CD4-positive, alpha-beta T cell (primary cell): ENCODE data around the gene INPP4B. TPM values are rescaled to one million over a fixed set of nuclear protein-coding genes. Genes with fewer than 3 reads are reported as not detected.

Experiments
- ATAC-seq: fragments of 200-7000 bp; cut with Tn5 transposase; one replicate; pipeline ENCODE4 v1.10.0; 2022; ENCODE audit warnings: mild to moderate bottlenecking; ENCODE audit not compliant: poor library complexity
- CTCF ChIA-PET: fragments of 350-600 bp; sonication (Branson Sonifier 250); formaldehyde crosslinking; loops from one replicate; lab custom pipeline; 2021; ENCODE audit warnings: antibody characterized with exemption, inconsistent platforms; lab: Charles Lee
- POLR2A ChIA-PET: fragments of 350-600 bp; sonication (Branson Sonifier 250); formaldehyde crosslinking; loops from one replicate; lab custom pipeline; 2021; ENCODE audit warnings: antibody characterized with exemption, inconsistent platforms; lab: Charles Lee
- DNase-seq, 14 experiments: peaks; one replicate each; pipeline ENCODE4 v3.0.0-alpha.2; 2013 to 2020; ENCODE audit warnings: mixed read lengths in 2 of 14
- H3K27ac ChIP-seq, 2 donors: one replicate each; pipeline versions ENCODE4 v1.5.1 to v1.7.0; 2013; ENCODE audit warnings: low read length in 2 of 2, low read depth in 1 of 2, mild to moderate bottlenecking in 1 of 2
- H3K27me3 ChIP-seq, 2 experiments: 1 replicate in 1 of 2; 2 replicates in 1 of 2; pipeline versions ENCODE4 v1.6.1 to v1.7.0; 2013; ENCODE audit warnings: low read length in 2 of 2, control low read depth in 1 of 2, mild to moderate bottlenecking in 1 of 2, moderate library complexity in 1 of 2; ENCODE audit not compliant: insufficient read depth in 2 of 2, control insufficient read depth in 1 of 2
- H3K36me3 ChIP-seq: one replicate; pipeline ENCODE4 v1.6.1; 2013; ENCODE audit warnings: low read length, control low read depth; ENCODE audit not compliant: insufficient read depth
- H3K4me1 ChIP-seq: one replicate; pipeline ENCODE4 v1.6.1; 2013; ENCODE audit warnings: low read length, control low read depth; ENCODE audit not compliant: insufficient read depth
- H3K4me3 ChIP-seq: one replicate; pipeline ENCODE4 v1.5.1; 2013; ENCODE audit warnings: mild to moderate bottlenecking, low read length, moderate library complexity
- H3K9me3 ChIP-seq, 2 experiments: 1 replicate in 1 of 2; 2 replicates in 1 of 2; pipeline versions ENCODE4 v1.6.1 to v1.7.0; 2013; ENCODE audit warnings: low read length in 2 of 2, mild to moderate bottlenecking in 2 of 2, control low read depth in 1 of 2, moderate library complexity in 1 of 2; ENCODE audit not compliant: control insufficient read depth in 1 of 2, insufficient read depth in 1 of 2
- H3K27ac Mint-ChIP-seq: one replicate; pipeline ENCODE4 v1.8.0; 2020; ENCODE audit warnings: mixed read lengths
- H3K27me3 Mint-ChIP-seq: one replicate; pipeline ENCODE4 v1.8.0; 2021; ENCODE audit warnings: mixed read lengths
- H3K36me3 Mint-ChIP-seq: one replicate; pipeline ENCODE4 v1.8.0; 2021; ENCODE audit warnings: low read depth, mixed read lengths
- H3K4me1 Mint-ChIP-seq: one replicate; pipeline ENCODE4 v1.8.0; 2021; ENCODE audit warnings: low read depth, mixed read lengths
- H3K4me3 Mint-ChIP-seq: one replicate; pipeline ENCODE4 v1.8.0; 2020; ENCODE audit warnings: mild to moderate bottlenecking, mixed read lengths
- H3K9me3 Mint-ChIP-seq: one replicate; pipeline ENCODE4 v1.8.0; 2020; ENCODE audit warnings: mixed read lengths
- intact Hi-C, 2 experiments: fragments of 100-400 bp; cut with DNase I in 1 of 2; cut with micrococcal nuclease in 1 of 2; formaldehyde crosslinking; loops; one replicate each; pipeline versions ENCODE4 v1.15.1 to v1.9.0; 2023 to 2025; cut with DNase I, micrococcal nuclease
- total RNA-seq, 174 experiments: library from RNA in 2 of 174; stranded (reverse) in 2 of 174; gene quantifications; one replicate each; pipeline ENCODE4 v1.2.3 and lab custom pipeline; 2021 to 2026
- TF ChIP-seq, protein P1 (sequence below): fragments of 200-600 bp; IDR thresholded peaks from one replicate; pipeline ENCODE4 v1.8.0; 2022; ENCODE audit warnings: antibody characterized with exemption, mild to moderate bottlenecking

INPP4B gene
- total RNA-seq, 2 experiments from 2014 or later, result 50.7 to 53.8 TPM

DNA sequence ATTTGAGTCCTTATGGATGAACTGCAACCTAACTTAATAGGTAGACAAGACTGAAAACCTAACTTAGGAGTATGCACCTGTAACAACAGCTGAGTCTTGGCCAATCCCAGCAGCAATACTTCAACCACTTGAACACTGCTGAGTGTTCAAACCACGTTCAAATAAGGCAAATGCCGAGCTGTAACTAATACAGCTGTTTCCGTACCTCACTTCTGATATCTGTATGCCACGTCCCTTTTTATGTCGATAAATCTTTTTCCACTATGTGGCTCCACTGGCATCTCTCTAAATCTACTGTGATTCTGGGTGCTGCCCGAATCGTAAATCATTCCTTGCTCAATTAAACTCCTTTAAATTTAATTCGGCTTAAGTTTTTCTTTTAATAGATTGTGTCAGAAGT lies 459.7 kb downstream of the INPP4B start:
- ATAC-seq, result peak; percentile 69
- Mint-ChIP-seq H3K36me3 (peaks cover 82% of the 10 kb centered on the region), H3K4me1 (peaks cover 85% of the 10 kb centered on the region), H3K4me3 (peak overlapping the region; percentile 76), H3K9me3 (no peaks in the 10 kb centered on the region), H3K27ac (peak overlapping the region; percentile 84), H3K27me3 (no peaks in the 10 kb centered on the region)
- Histone ChIP-seq H3K27ac (no peak overlapping the region), H3K36me3 (peaks cover 18% of the 10 kb centered on the region), H3K4me1 (peaks cover 23% of the 10 kb centered on the region), H3K27me3 (no peaks in the 10 kb centered on the region), H3K4me3 (peak overlapping the region; percentile 35), H3K9me3 (no peaks in the 10 kb centered on the region)
- DNase-seq, result peak in 1 of 14 experiments; percentile 44
- intact Hi-C loops, result loop anchor here in 1 of 2 experiments (2.0 kb wide), 1 partner anchor 14 kb away; no protein-coding TSS in a partner anchor
- POLR2A ChIA-PET, result interaction anchor here (0.7 to 4.0 kb wide), 10 partner anchors 8 to 181 kb away, joined by 3 to 31 read pairs (median 3); no protein-coding TSS in a partner anchor
- CTCF ChIA-PET, result interaction anchor here (0.7 to 1.4 kb wide), 4 partner anchors 12 to 46 kb away, joined by 3 to 4 read pairs (median 3); no protein-coding TSS in a partner anchor
- TF ChIP-seq, protein P1, sequence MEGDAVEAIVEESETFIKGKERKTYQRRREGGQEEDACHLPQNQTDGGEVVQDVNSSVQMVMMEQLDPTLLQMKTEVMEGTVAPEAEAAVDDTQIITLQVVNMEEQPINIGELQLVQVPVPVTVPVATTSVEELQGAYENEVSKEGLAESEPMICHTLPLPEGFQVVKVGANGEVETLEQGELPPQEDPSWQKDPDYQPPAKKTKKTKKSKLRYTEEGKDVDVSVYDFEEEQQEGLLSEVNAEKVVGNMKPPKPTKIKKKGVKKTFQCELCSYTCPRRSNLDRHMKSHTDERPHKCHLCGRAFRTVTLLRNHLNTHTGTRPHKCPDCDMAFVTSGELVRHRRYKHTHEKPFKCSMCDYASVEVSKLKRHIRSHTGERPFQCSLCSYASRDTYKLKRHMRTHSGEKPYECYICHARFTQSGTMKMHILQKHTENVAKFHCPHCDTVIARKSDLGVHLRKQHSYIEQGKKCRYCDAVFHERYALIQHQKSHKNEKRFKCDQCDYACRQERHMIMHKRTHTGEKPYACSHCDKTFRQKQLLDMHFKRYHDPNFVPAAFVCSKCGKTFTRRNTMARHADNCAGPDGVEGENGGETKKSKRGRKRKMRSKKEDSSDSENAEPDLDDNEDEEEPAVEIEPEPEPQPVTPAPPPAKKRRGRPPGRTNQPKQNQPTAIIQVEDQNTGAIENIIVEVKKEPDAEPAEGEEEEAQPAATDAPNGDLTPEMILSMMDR, result no peak

DNA sequence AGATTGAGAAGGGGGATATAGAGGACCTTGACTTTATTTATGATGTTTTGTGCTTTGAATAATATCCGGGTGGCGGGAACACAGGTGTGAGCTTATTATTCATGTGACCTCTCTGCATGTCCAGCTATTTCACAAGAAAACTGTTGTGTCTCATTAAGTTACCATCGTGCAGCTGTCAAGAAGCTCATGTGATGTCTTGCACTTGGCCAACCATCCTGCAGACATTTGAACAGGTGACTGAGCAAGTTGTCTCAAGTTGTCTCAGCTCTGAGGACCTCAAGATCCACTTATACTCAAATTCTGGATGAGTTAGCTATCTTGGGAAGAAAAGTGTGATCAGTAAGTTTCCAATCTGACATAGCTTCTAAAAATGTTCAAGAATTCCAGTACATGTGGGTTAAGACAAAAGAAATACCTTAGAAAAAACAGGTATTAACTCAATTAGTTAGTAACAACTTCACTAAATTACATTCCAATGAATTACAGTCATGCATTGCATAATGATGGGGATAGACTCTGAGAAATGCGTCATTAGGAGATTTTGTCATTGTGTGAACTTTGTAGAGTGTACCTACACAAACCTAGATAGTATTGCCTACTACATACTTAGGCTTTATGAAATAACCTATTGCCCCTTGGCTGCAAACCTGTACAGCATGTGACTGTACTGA lies 462.2 kb downstream of the INPP4B start:
- no peaks in the 10 kb centered on the region for H3K27me3 ChIP-seq
- intact Hi-C loops, result no loop called here
- ATAC-seq (no peak), DNase-seq (no peak)
- TF ChIP-seq, protein P1, result no peak
- no peaks in the 10 kb centered on the region for H3K9me3 ChIP-seq
- no peak overlapping the region for H3K4me3 ChIP-seq
- H3K4me1 ChIP-seq, result peaks cover 22% of the 10 kb centered on the region
- Mint-ChIP-seq H3K27ac (peak overlapping the region; percentile 61), H3K36me3 (peaks cover 77% of the 10 kb centered on the region), H3K9me3 (no peaks in the 10 kb centered on the region), H3K27me3 (no peaks in the 10 kb centered on the region), H3K4me1 (peaks cover 88% of the 10 kb centered on the region), H3K4me3 (peak overlapping the region; percentile 38)
- CTCF ChIA-PET, result interaction anchor here (1.2 kb wide), 1 partner anchor 15 kb away, joined by 3 read pairs; no protein-coding TSS in a partner anchor
- H3K27ac ChIP-seq, result no peak overlapping the region
- peaks cover 18% of the 10 kb centered on the region for H3K36me3 ChIP-seq
- POLR2A ChIA-PET, result interaction anchor here (0.8 to 1.5 kb wide), 4 partner anchors 9 to 33 kb away, joined by 4 to 7 read pairs (median 5); no protein-coding TSS in a partner anchor

DNA sequence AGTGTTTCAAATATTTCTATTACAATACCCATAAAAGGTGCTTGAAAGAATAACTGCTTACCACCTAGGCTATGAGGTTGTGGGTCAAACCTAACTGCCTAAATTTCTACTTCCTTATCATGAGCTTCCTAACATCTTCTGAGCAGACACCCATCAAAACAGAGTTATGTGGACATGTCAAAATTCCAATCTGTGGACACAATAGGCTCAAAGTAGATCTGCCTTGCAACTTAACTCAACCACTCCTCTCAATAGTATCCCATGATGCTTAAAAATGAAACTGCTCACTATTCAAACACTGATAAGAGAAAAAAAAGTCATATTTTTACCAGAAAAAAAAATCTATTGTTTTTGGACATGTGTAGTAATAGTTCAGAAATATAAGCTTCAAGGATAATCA lies 462.7 kb downstream of the INPP4B start:
- POLR2A ChIA-PET, result interaction anchor here (0.8 to 1.5 kb wide), 4 partner anchors 8 to 33 kb away, joined by 4 to 7 read pairs (median 5); no protein-coding TSS in a partner anchor
- H3K27ac ChIP-seq, result no peak overlapping the region
- no peaks in the 10 kb centered on the region for H3K27me3 Mint-ChIP-seq
- intact Hi-C loops, result no loop called here
- no peaks in the 10 kb centered on the region for H3K27me3 ChIP-seq
- no peaks in the 10 kb centered on the region for H3K9me3 ChIP-seq
- peaks cover 20% of the 10 kb centered on the region for H3K4me1 ChIP-seq
- peak overlapping the region; percentile 38 for H3K4me3 Mint-ChIP-seq
- no peaks in the 10 kb centered on the region for H3K9me3 Mint-ChIP-seq
- CTCF ChIA-PET, result interaction anchor here (1.2 kb wide), 1 partner anchor 16 kb away, joined by 3 read pairs; no protein-coding TSS in a partner anchor
- ATAC-seq (no peak), DNase-seq (no peak)
- TF ChIP-seq, protein P1, result no peak
- H3K36me3 ChIP-seq, result peaks cover 18% of the 10 kb centered on the region
- peak overlapping the region; percentile 61 for H3K27ac Mint-ChIP-seq
- H3K36me3 Mint-ChIP-seq, result peaks cover 72% of the 10 kb centered on the region
- H3K4me1 Mint-ChIP-seq, result peaks cover 88% of the 10 kb centered on the region
- H3K4me3 ChIP-seq, result no peak overlapping the region
